GM12878 (cell line): ENCODE results near the gene HEXIM2. TPM values are rescaled to one million over a fixed set of nuclear protein-coding genes. Genes with fewer than 3 reads are reported as not detected.
A peak's percentile ranks its signal among the peaks of the same experiment; 100 is the strongest.

ENCODE experiments used
- CHD4 ChIP-seq: fragments of 200-600 bp; sonication (generic); IDR thresholded peaks from 2 replicates; pipeline ENCODE4 v1.6.1; 2016; ENCODE audit warnings: mild to moderate bottlenecking
- DPF2 ChIP-seq: fragments of 450-650 bp; IDR thresholded peaks from 2 replicates; pipeline ENCODE4 v1.6.1; 2017; ENCODE audit warnings: mild to moderate bottlenecking
- GATAD2B ChIP-seq: fragments of 450-650 bp; conservative IDR thresholded peaks from 2 replicates; pipeline ENCODE4 v1.6.1; 2017; ENCODE audit warnings: low read depth, mild to moderate bottlenecking, moderate library complexity
- HDAC6 ChIP-seq: fragments of 200-600 bp; sonication (generic); IDR thresholded peaks from one replicate; pipeline ENCODE4 v1.8.0; 2017; ENCODE audit warnings: antibody characterized with exemption; ENCODE audit not compliant: unreplicated experiment
- NFYA ChIP-seq: IDR thresholded peaks from 2 replicates; pipeline ENCODE4 v1.6.1; 2011; ENCODE audit warnings: low read depth, mild to moderate bottlenecking, low read length, improper control_type of control experiment, borderline replicate concordance
- RAD21 ChIP-seq: IDR thresholded peaks from 2 replicates; pipeline ENCODE4 v1.6.1; 2011; ENCODE audit warnings: mild to moderate bottlenecking, low read depth, low read length, moderate library complexity; ENCODE audit not compliant: insufficient read depth
- ZBED1 ChIP-seq: IDR thresholded peaks from 2 replicates; pipeline ENCODE4 v1.6.1; 2016; ENCODE audit warnings: borderline replicate concordance
- ZBTB40 ChIP-seq: fragments of 450-650 bp; IDR thresholded peaks from 2 replicates; pipeline ENCODE4 v1.6.1; 2016; ENCODE audit warnings: mild to moderate bottlenecking, moderate library complexity, borderline replicate concordance
- polyA plus RNA-seq, 11 experiments: library from polyadenylated mRNA; depleted of rRNA in 4 of 11; unstranded in 6 of 11; stranded (reverse) in 5 of 11; fragments of >200 nt; fragmentation: Nextera tagmentation in 4 of 11; fragmentation: Illumina TruSeq in 1 of 11; extraction: Ambion mirVana in 4 of 11; extraction: Trizol in 1 of 11; gene quantifications; 1 replicate in 1 of 11; 2 replicates in 10 of 11; pipeline versions ENCODE4 v1.2.1 to v1.2.3, GENCODE V29; 2011 to 2016; ENCODE audit warnings: inconsistent platforms in 2 of 11, missing spikeins in 2 of 11, low read depth in 1 of 11
- total RNA-seq, 4 experiments: library from RNA; depleted of rRNA in 3 of 4; stranded (reverse); fragments of >200 nt in 3 of 4; fragmentation: Illumina TruSeq in 1 of 4; extraction: Trizol in 1 of 4; gene quantifications; 2 replicates each; pipeline versions ENCODE4 v1.2.1 to v1.2.3, GENCODE V29; 2013 to 2021
- TF ChIP-seq, protein P1 (sequence below): IDR thresholded peaks from 2 replicates; pipeline ENCODE4 v1.6.1; 2012; ENCODE audit warnings: low read length, inconsistent platforms
- TF ChIP-seq, protein P2 (sequence below): fragments of 450-650 bp; formaldehyde crosslinking; IDR thresholded peaks from 2 replicates; pipeline ENCODE4 v1.5.0; 2022; ENCODE audit warnings: mild to moderate bottlenecking, missing genetic modification characterization
- TF ChIP-seq, protein P3 (sequence below): IDR thresholded peaks from 2 replicates; pipeline ENCODE4 v1.6.1; 2012; ENCODE audit warnings: mild to moderate bottlenecking, low read depth, low read length
- TF ChIP-seq, protein P4 (sequence below): fragments of 450-650 bp; IDR thresholded peaks from 2 replicates; pipeline ENCODE4 v1.6.1; 2018; ENCODE audit warnings: mild to moderate bottlenecking, low read depth, moderate library complexity; ENCODE audit not compliant: partially characterized antibody

HEXIM2 gene
- total and polyA plus RNA-seq, 10 of the 15 experiments (the other 5 are each of a cell fraction or from before 2014, with no cell fraction given), result 0.10 to 10.3 (median 6.4) TPM

DNA sequence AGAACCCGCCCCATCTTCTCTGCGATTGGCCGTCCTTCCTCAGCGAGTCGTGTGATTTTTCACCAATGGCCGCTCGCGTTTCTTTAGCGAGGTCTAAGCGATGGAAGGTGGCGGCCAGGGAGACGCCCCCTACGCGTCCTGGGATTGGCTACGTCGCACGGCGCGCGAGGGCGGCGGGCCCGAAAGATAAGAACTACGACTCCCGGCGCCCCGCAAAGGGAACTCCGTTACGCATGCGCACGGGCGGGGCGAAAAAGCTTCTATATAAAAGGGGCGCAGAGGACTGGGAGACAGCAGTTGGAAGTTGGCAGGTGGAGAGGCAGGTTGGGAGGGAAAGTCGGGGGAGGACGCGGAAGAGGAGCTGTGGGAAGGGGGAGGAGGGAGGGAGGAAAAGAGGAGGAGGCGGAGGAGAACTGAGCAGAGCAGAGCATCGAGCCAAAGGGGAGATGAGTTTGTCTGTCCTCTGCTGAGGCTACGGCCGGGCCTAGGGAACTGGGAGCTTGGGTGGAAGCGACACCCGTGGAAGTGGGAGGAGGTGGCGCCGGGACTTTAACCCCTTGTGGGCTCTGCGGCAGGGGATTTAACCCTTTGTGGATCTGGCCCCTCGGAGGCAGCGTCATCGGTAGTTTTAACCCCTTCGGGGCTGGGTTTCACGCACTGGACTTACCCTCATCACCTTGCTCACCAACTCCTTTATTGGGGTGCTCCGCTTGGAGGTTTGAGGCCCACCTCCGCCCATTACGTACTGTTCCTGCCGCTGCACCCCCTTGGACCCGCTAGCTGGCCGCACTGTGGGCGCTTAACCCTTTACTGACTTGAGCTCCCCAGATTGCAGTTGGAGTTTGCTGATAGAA lies 13.3 kb upstream of the HEXIM2 start, which contains the start of gene HEXIM1 (continued):
- TF ChIP-seq ZBTB40, result no peak
- TF ChIP-seq, protein P1, sequence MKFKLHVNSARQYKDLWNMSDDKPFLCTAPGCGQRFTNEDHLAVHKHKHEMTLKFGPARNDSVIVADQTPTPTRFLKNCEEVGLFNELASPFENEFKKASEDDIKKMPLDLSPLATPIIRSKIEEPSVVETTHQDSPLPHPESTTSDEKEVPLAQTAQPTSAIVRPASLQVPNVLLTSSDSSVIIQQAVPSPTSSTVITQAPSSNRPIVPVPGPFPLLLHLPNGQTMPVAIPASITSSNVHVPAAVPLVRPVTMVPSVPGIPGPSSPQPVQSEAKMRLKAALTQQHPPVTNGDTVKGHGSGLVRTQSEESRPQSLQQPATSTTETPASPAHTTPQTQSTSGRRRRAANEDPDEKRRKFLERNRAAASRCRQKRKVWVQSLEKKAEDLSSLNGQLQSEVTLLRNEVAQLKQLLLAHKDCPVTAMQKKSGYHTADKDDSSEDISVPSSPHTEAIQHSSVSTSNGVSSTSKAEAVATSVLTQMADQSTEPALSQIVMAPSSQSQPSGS, result no peak
- no peak for TF ChIP-seq RAD21
- TF ChIP-seq ZBED1, result peak; percentile 90
- TF ChIP-seq, protein P2, sequence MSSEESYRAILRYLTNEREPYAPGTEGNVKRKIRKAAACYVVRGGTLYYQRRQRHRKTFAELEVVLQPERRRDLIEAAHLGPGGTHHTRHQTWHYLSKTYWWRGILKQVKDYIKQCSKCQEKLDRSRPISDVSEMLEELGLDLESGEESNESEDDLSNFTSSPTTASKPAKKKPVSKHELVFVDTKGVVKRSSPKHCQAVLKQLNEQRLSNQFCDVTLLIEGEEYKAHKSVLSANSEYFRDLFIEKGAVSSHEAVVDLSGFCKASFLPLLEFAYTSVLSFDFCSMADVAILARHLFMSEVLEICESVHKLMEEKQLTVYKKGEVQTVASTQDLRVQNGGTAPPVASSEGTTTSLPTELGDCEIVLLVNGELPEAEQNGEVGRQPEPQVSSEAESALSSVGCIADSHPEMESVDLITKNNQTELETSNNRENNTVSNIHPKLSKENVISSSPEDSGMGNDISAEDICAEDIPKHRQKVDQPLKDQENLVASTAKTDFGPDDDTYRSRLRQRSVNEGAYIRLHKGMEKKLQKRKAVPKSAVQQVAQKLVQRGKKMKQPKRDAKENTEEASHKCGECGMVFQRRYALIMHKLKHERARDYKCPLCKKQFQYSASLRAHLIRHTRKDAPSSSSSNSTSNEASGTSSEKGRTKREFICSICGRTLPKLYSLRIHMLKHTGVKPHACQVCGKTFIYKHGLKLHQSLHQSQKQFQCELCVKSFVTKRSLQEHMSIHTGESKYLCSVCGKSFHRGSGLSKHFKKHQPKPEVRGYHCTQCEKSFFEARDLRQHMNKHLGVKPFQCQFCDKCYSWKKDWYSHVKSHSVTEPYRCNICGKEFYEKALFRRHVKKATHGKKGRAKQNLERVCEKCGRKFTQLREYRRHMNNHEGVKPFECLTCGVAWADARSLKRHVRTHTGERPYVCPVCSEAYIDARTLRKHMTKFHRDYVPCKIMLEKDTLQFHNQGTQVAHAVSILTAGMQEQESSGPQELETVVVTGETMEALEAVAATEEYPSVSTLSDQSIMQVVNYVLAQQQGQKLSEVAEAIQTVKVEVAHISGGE (CRISPR knock-in tag), result peak; percentile 83
- TF ChIP-seq HDAC6, result peak; percentile 98
- TF ChIP-seq NFYA, result no peak
- TF ChIP-seq GATAD2B, result peak; percentile 98
- no peak for TF ChIP-seq CHD4
- TF ChIP-seq DPF2, result peak; percentile 69
- TF ChIP-seq, protein P3, sequence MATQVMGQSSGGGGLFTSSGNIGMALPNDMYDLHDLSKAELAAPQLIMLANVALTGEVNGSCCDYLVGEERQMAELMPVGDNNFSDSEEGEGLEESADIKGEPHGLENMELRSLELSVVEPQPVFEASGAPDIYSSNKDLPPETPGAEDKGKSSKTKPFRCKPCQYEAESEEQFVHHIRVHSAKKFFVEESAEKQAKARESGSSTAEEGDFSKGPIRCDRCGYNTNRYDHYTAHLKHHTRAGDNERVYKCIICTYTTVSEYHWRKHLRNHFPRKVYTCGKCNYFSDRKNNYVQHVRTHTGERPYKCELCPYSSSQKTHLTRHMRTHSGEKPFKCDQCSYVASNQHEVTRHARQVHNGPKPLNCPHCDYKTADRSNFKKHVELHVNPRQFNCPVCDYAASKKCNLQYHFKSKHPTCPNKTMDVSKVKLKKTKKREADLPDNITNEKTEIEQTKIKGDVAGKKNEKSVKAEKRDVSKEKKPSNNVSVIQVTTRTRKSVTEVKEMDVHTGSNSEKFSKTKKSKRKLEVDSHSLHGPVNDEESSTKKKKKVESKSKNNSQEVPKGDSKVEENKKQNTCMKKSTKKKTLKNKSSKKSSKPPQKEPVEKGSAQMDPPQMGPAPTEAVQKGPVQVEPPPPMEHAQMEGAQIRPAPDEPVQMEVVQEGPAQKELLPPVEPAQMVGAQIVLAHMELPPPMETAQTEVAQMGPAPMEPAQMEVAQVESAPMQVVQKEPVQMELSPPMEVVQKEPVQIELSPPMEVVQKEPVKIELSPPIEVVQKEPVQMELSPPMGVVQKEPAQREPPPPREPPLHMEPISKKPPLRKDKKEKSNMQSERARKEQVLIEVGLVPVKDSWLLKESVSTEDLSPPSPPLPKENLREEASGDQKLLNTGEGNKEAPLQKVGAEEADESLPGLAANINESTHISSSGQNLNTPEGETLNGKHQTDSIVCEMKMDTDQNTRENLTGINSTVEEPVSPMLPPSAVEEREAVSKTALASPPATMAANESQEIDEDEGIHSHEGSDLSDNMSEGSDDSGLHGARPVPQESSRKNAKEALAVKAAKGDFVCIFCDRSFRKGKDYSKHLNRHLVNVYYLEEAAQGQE, result peak; percentile 41; the same call in 1 of the 2 replicates
- TF ChIP-seq, protein P4, sequence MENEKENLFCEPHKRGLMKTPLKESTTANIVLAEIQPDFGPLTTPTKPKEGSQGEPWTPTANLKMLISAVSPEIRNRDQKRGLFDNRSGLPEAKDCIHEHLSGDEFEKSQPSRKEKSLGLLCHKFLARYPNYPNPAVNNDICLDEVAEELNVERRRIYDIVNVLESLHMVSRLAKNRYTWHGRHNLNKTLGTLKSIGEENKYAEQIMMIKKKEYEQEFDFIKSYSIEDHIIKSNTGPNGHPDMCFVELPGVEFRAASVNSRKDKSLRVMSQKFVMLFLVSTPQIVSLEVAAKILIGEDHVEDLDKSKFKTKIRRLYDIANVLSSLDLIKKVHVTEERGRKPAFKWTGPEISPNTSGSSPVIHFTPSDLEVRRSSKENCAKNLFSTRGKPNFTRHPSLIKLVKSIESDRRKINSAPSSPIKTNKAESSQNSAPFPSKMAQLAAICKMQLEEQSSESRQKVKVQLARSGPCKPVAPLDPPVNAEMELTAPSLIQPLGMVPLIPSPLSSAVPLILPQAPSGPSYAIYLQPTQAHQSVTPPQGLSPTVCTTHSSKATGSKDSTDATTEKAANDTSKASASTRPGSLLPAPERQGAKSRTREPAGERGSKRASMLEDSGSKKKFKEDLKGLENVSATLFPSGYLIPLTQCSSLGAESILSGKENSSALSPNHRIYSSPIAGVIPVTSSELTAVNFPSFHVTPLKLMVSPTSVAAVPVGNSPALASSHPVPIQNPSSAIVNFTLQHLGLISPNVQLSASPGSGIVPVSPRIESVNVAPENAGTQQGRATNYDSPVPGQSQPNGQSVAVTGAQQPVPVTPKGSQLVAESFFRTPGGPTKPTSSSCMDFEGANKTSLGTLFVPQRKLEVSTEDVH, result peak; percentile 18
